Mesenchymal stem cell (in vitro differentiated cells and primary cell): ENCODE measurements around the gene CEP112.

Experiments used
- DNase-seq: peaks from one replicate; pipeline ENCODE4 v3.0.0-alpha.2; 2013
- H2AFZ ChIP-seq: one replicate; pipeline ENCODE4 v1.6.1; 2013; ENCODE audit warnings: low read depth, mild to moderate bottlenecking, control low read depth, inconsistent platforms, low read length, moderate library complexity
- H2AK5ac ChIP-seq: 2 replicates; pipeline ENCODE4 v1.6.1; 2013; ENCODE audit warnings: low read length, moderate library complexity, mild to moderate bottlenecking, inconsistent platforms; ENCODE audit not compliant: severe bottlenecking
- H2BK120ac ChIP-seq: one replicate; pipeline ENCODE4 v1.6.1; 2013; ENCODE audit warnings: low read depth, mild to moderate bottlenecking, inconsistent platforms, low read length, moderate library complexity
- H2BK12ac ChIP-seq, 2 experiments: one replicate each; pipeline ENCODE4 v1.6.1; 2013; ENCODE audit warnings: inconsistent platforms in 2 of 2, low read length in 2 of 2, mild to moderate bottlenecking in 2 of 2, moderate library complexity in 2 of 2, control low read depth in 1 of 2
- H2BK15ac ChIP-seq: one replicate; pipeline ENCODE4 v1.6.1; 2013; ENCODE audit warnings: mild to moderate bottlenecking, low read depth, inconsistent platforms; ENCODE audit not compliant: poor library complexity, severe bottlenecking
- H2BK5ac ChIP-seq: 2 replicates; pipeline ENCODE4 v1.6.1; 2013; ENCODE audit warnings: low read depth, mild to moderate bottlenecking, low read length, control low read depth, inconsistent platforms; ENCODE audit not compliant: poor library complexity, severe bottlenecking
- H3K14ac ChIP-seq, 2 experiments: one replicate each; pipeline ENCODE4 v1.6.1; 2013; ENCODE audit warnings: inconsistent platforms in 2 of 2, low read length in 2 of 2, control low read depth in 1 of 2, mild to moderate bottlenecking in 1 of 2, moderate library complexity in 1 of 2
- H3K18ac ChIP-seq, 2 experiments: one replicate each; pipeline ENCODE4 v1.6.1; 2013; ENCODE audit warnings: inconsistent platforms in 2 of 2, low read length in 2 of 2, control low read depth in 1 of 2, low read depth in 1 of 2, mild to moderate bottlenecking in 1 of 2
- H3K23ac ChIP-seq, 2 experiments: one replicate each; pipeline ENCODE4 v1.6.1; 2013; ENCODE audit warnings: inconsistent platforms in 2 of 2, low read length in 2 of 2, mild to moderate bottlenecking in 2 of 2, moderate library complexity in 2 of 2, control low read depth in 1 of 2
- H3K27ac ChIP-seq: 2 replicates; pipeline ENCODE4 v1.5.1; 2013; ENCODE audit warnings: mild to moderate bottlenecking, moderate library complexity, low read length, control low read depth, inconsistent platforms; ENCODE audit not compliant: poor library complexity, severe bottlenecking
- H3K27me3 ChIP-seq, 2 experiments: 2 replicates each; pipeline versions ENCODE4 v1.6.1 to v1.7.0; 2013; ENCODE audit warnings: low read length in 2 of 2, mild to moderate bottlenecking in 2 of 2, moderate library complexity in 2 of 2, control low read depth in 1 of 2, inconsistent platforms in 1 of 2; ENCODE audit not compliant: control insufficient read depth in 1 of 2, insufficient read depth in 1 of 2
- H3K36me3 ChIP-seq, 2 experiments: 2 replicates each; pipeline versions ENCODE4 v1.6.1 to v1.7.0; 2013; ENCODE audit warnings: low read length in 2 of 2, control low read depth in 1 of 2, inconsistent platforms in 1 of 2, low read depth in 1 of 2, mild to moderate bottlenecking in 1 of 2; ENCODE audit not compliant: insufficient read depth in 2 of 2, control insufficient read depth in 1 of 2
- H3K4ac ChIP-seq, 2 experiments: one replicate each; pipeline ENCODE4 v1.6.1; 2013; ENCODE audit warnings: inconsistent platforms in 2 of 2, low read length in 2 of 2, mild to moderate bottlenecking in 2 of 2, moderate library complexity in 2 of 2, control low read depth in 1 of 2, low read depth in 1 of 2
- H3K4me1 ChIP-seq: 2 replicates; pipeline ENCODE4 v1.6.1; 2013; ENCODE audit warnings: low read depth, low read length, control low read depth; ENCODE audit not compliant: control insufficient read depth, insufficient read depth
- H3K4me2 ChIP-seq: 2 replicates; pipeline ENCODE4 v1.6.1; 2013; ENCODE audit warnings: low read length, mild to moderate bottlenecking, inconsistent platforms; ENCODE audit not compliant: poor library complexity, severe bottlenecking
- H3K4me3 ChIP-seq, 2 experiments: 2 replicates each; pipeline versions ENCODE4 v1.5.1 to v1.7.0; 2013; ENCODE audit warnings: low read length in 2 of 2, mild to moderate bottlenecking in 2 of 2, control low read depth in 1 of 2, low read depth in 1 of 2; ENCODE audit not compliant: insufficient read depth in 1 of 2
- H3K79me1 ChIP-seq: replicated peaks from 2 replicates; pipeline ENCODE4 v1.6.1; 2013; ENCODE audit warnings: mild to moderate bottlenecking, control low read depth, low read length, inconsistent platforms; ENCODE audit not compliant: poor library complexity, severe bottlenecking
- H3K9ac ChIP-seq: 2 replicates; pipeline ENCODE4 v1.7.0; 2013; ENCODE audit warnings: mild to moderate bottlenecking, low read length, moderate library complexity
- H3K9me3 ChIP-seq: 2 replicates; pipeline ENCODE4 v1.7.0; 2013; ENCODE audit warnings: mild to moderate bottlenecking, low read length; ENCODE audit not compliant: control insufficient read depth
- H4K8ac ChIP-seq: one replicate; pipeline ENCODE4 v1.6.1; 2013; ENCODE audit warnings: inconsistent platforms, mild to moderate bottlenecking, low read length, moderate library complexity
- H4K91ac ChIP-seq: one replicate; pipeline ENCODE4 v1.6.1; 2013; ENCODE audit warnings: mild to moderate bottlenecking, low read length, inconsistent platforms
- WGBS: methylation state at CpG from one replicate; pipeline ENCODE4 v1.1.7; 2013; ENCODE audit warnings: mixed read lengths; 5-methylcytosine and 5-hydroxymethylcytosine counted together

CEP112 gene

GRCh38 chr17:65774787-65775186, 417.1 kb downstream of the CEP112 start:
- H2BK5ac ChIP-seq = no peak overlapping the region
- no peaks in the 10 kb centered on the region for H3K27me3 ChIP-seq
- no peak overlapping the region for H4K8ac ChIP-seq
- no peak overlapping the region for H2BK12ac ChIP-seq
- WGBS = 81% methylated on average over 6 of the region's 6 CpGs
- H3K4me2 ChIP-seq = no peak overlapping the region
- H2BK120ac ChIP-seq = no peak overlapping the region
- no peak overlapping the region for H2AK5ac ChIP-seq
- no peak overlapping the region for H4K91ac ChIP-seq
- no peak overlapping the region for H3K9ac ChIP-seq
- peak overlapping the region in 1 of 2 experiments; percentile 11 for H3K18ac ChIP-seq
- peaks cover 4% of the 10 kb centered on the region for H3K9me3 ChIP-seq
- no peak overlapping the region for H3K4ac ChIP-seq
- no peak overlapping the region for H3K4me3 ChIP-seq
- peak overlapping the region in 1 of 2 experiments; percentile 64 for H3K23ac ChIP-seq
- H3K79me1 ChIP-seq = no peaks in the 10 kb centered on the region
- no peak overlapping the region for H2BK15ac ChIP-seq
- no peak for DNase-seq
- no peak overlapping the region for H3K27ac ChIP-seq
- H3K14ac ChIP-seq = no peak overlapping the region
- H3K4me1 ChIP-seq = peaks cover 7% of the 10 kb centered on the region
- H2AFZ ChIP-seq = no peak overlapping the region
- no peaks in the 10 kb centered on the region for H3K36me3 ChIP-seq

GRCh38 chr17:65772989-65773388, 418.9 kb downstream of the CEP112 start:
- Histone ChIP-seq H2BK5ac (no peak overlapping the region), H3K4me1 (peaks cover 7% of the 10 kb centered on the region), H4K8ac (no peak overlapping the region), H3K36me3 (no peaks in the 10 kb centered on the region), H3K18ac (no peak overlapping the region), H3K27ac (no peak overlapping the region), H2AK5ac (no peak overlapping the region), H3K4me3 (no peak overlapping the region), H3K4ac (no peak overlapping the region), H3K27me3 (no peaks in the 10 kb centered on the region), H2AFZ (no peak overlapping the region), H3K9me3 (peaks cover 10% of the 10 kb centered on the region), H2BK120ac (no peak overlapping the region), H3K14ac (no peak overlapping the region), H2BK12ac (no peak overlapping the region), H3K79me1 (no peaks in the 10 kb centered on the region), H3K23ac (no peak overlapping the region), H4K91ac (no peak overlapping the region), H3K4me2 (no peak overlapping the region), H2BK15ac (no peak overlapping the region), H3K9ac (no peak overlapping the region)
- DNase-seq = no peak
- 94% methylated on average over 6 of the region's 6 CpGs for WGBS

GRCh38 chr17:65771704-65772103, 420.2 kb downstream of the CEP112 start:
- Histone ChIP-seq H3K27ac (no peak overlapping the region), H3K9ac (no peak overlapping the region)

GRCh38 chr17:65763786-65764185, 428.1 kb downstream of the CEP112 start:
- no peak overlapping the region for H3K4ac ChIP-seq
- peaks cover 6% of the 10 kb centered on the region for H3K9me3 ChIP-seq
- 91% methylated on average over 1 of the region's 1 CpG for WGBS
- H4K91ac ChIP-seq = no peak overlapping the region
- H3K4me3 ChIP-seq = no peak overlapping the region
- H3K4me2 ChIP-seq = no peak overlapping the region
- H3K27me3 ChIP-seq = no peaks in the 10 kb centered on the region
- H2AFZ ChIP-seq = no peak overlapping the region
- H2BK12ac ChIP-seq = no peak overlapping the region
- no peak overlapping the region for H3K18ac ChIP-seq
- H2BK15ac ChIP-seq = no peak overlapping the region
- no peak overlapping the region for H2BK120ac ChIP-seq
- H3K23ac ChIP-seq = no peak overlapping the region
- H3K4me1 ChIP-seq = no peaks in the 10 kb centered on the region
- no peak for DNase-seq
- H3K27ac ChIP-seq = no peak overlapping the region
- no peak overlapping the region for H2BK5ac ChIP-seq
- peaks cover 2% of the 10 kb centered on the region for H3K79me1 ChIP-seq
- no peak overlapping the region for H3K14ac ChIP-seq
- H4K8ac ChIP-seq = no peak overlapping the region
- no peak overlapping the region for H2AK5ac ChIP-seq
- H3K36me3 ChIP-seq = no peaks in the 10 kb centered on the region
- no peak overlapping the region for H3K9ac ChIP-seq

More at GRCh38 chr17:65771704-65772103, 420.2 kb downstream of the CEP112 start:
- Histone ChIP-seq H3K79me1 (no peaks in the 10 kb centered on the region), H3K9me3 (peaks cover 10% of the 10 kb centered on the region), H3K18ac (no peak overlapping the region), H3K27me3 (no peaks in the 10 kb centered on the region), H2BK5ac (no peak overlapping the region), H3K14ac (no peak overlapping the region), H3K36me3 (no peaks in the 10 kb centered on the region), H3K4ac (no peak overlapping the region), H4K8ac (no peak overlapping the region), H4K91ac (no peak overlapping the region), H3K4me3 (no peak overlapping the region), H2BK12ac (no peak overlapping the region), H3K23ac (no peak overlapping the region), H2AFZ (no peak overlapping the region), H2AK5ac (no peak overlapping the region), H3K4me2 (no peak overlapping the region), H2BK120ac (no peak overlapping the region), H2BK15ac (no peak overlapping the region), H3K4me1 (peaks cover 7% of the 10 kb centered on the region)
- DNase-seq = no peak
